ENCODE data around the gene IGSF8.
A peak's percentile ranks its signal among the peaks of the same experiment; 100 is the strongest.
"Not testable (repeated sequence)": the region's sequence is repeated elsewhere in the genome, so short reads cannot be mapped to it uniquely, and the experiment has no call there.

The IGSF8 gene

GRCh38 chr1:160097911-160098851 is at the start of gene IGSF8:
IGSF8 (minus strand) TSS chr1:160098619; CDS start chr1:160098472, 147 bp downstream.
- DNase-seq, result peak; percentile 62

- no peak for DNase-seq
Observed at GRCh38 chr1:160148121-160148520, 49.7 kb upstream of the IGSF8 start.

- no peak for DNase-seq
Observed at GRCh38 chr1:160146107-160146506, 47.7 kb upstream of the IGSF8 start.

GRCh38 chr1:160144921-160145320 is 46.5 kb upstream of the IGSF8 start:
- DNase-seq, result no peak

- DNase-seq, result no peak
Observed at GRCh38 chr1:160143695-160144094, 45.3 kb upstream of the IGSF8 start.

- no peak for DNase-seq
Observed at GRCh38 chr1:160139840-160140239, 41.4 kb upstream of the IGSF8 start.

- DNase-seq, result no peak
Observed at GRCh38 chr1:160137216-160137862, 38.9 kb upstream of the IGSF8 start.

GRCh38 chr1:160136926-160137200 is 38.4 kb upstream of the IGSF8 start:
- no peak for DNase-seq

GRCh38 chr1:160136121-160136925 is 37.9 kb upstream of the IGSF8 start:
- no peak for DNase-seq

GRCh38 chr1:160134791-160135572 is 36.6 kb upstream of the IGSF8 start:
- no peak for DNase-seq

- DNase-seq, result no peak
Observed at GRCh38 chr1:160133990-160134770, 35.8 kb upstream of the IGSF8 start.

GRCh38 chr1:160131803-160132565 is 33.6 kb upstream of the IGSF8 start:
- DNase-seq, result no peak

- no peak for DNase-seq
Observed at GRCh38 chr1:160130939-160131338, 32.5 kb upstream of the IGSF8 start.

- DNase-seq, result no peak
Observed at GRCh38 chr1:160130486-160130885, 32.1 kb upstream of the IGSF8 start.

- no peak for DNase-seq
Observed at GRCh38 chr1:160129966-160130365, 31.5 kb upstream of the IGSF8 start.

- DNase-seq, result no peak
Observed at GRCh38 chr1:160129558-160129957, 31.1 kb upstream of the IGSF8 start.

- no peak for DNase-seq
Observed at GRCh38 chr1:160129046-160129445, 30.6 kb upstream of the IGSF8 start.

GRCh38 chr1:160128636-160129035 is 30.2 kb upstream of the IGSF8 start:
- DNase-seq, result no peak

GRCh38 chr1:160127865-160128523 is 29.6 kb upstream of the IGSF8 start:
- no peak for DNase-seq

- no peak for DNase-seq
Observed at GRCh38 chr1:160127381-160127780, 29.0 kb upstream of the IGSF8 start.

GRCh38 chr1:160126342-160126741 is 27.9 kb upstream of the IGSF8 start:
- not testable (repeated sequence) for DNase-seq
